Hematopoietic multipotent progenitor cell treated with erythropoietin and hydrocortisone succinate and interleukin-3 and kit ligand, for 8 days (in vitro differentiated cells): ENCODE results near the gene PCDHGA1.

Experiments used
- DNase-seq: peaks from one replicate; pipeline ENCODE4 v3.0.0-alpha.2; 2015

The PCDHGA1 gene

GRCh38 chr5:141547488-141547887 lies 217.2 kb downstream of the PCDHGA1 start:
- DNase-seq: no peak

- no peak for DNase-seq
These were observed 217.6 kb downstream of the PCDHGA1 start for GRCh38 chr5:141547921-141548320.

GRCh38 chr5:141557681-141558136 lies 227.4 kb downstream of the PCDHGA1 start:
- DNase-seq: peak; percentile 78

- no peak for DNase-seq
These were observed 227.8 kb downstream of the PCDHGA1 start for GRCh38 chr5:141558150-141558549.

DNA sequence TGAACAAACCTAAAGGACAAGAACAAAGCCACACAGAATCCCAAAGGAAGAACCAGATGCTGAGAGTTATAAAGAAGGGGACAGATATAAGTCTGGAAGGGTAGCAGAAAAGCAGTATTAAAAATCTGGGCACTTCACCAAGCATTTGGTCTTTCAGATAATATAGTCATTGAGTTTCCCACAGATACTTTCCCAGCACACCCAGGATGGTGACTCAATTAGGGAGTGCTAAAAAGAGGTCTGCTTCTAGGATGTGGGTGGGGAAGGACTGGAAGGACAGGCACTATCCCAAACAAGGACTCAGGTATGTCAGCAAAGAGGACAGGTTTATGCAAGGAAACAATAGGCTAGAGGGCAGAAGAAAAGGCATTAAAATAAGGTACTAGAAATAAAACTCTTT lies 229.1 kb downstream of the PCDHGA1 start:
- no peak for DNase-seq

GRCh38 chr5:141560151-141560550 lies 229.8 kb downstream of the PCDHGA1 start:
- DNase-seq: no peak

GRCh38 chr5:141560725-141561483 lies 230.6 kb downstream of the PCDHGA1 start:
- peak; percentile 44 for DNase-seq
